ENCODE measurements around the gene FAF1.

GRCh38 chr1:50611675-50612074 is 348.4 kb downstream of the FAF1 start:
- TF ChIP-seq CTCF (conservative IDR thresholded peaks at IDR 0.05 in 1 of 2, IDR thresholded peaks at IDR 0.05 in 1 of 2; ENCODE audit: low read depth in 1 of 2, low read length in 2 of 2) (no peak), EZH2 (IDR thresholded peaks at IDR 0.05; ENCODE audit: low read length, missing control alignments) (no peak)
